Neural cell (in vitro differentiated cells): ENCODE data around the gene POC5.
"Not testable (repeated sequence)": the region's sequence is repeated elsewhere in the genome, so short reads cannot be mapped to it uniquely, and the experiment has no call there.

ENCODE experiments used
- CTCF ChIP-seq: fragments of 450-650 bp; IDR thresholded peaks from 2 replicates; pipeline ENCODE4 v1.5.1; 2014; ENCODE audit warnings: antibody characterized with exemption, mild to moderate bottlenecking, moderate library complexity; ENCODE audit not compliant: poor library complexity, severe bottlenecking
- POLR2AphosphoS5 ChIP-seq: IDR thresholded peaks from 2 replicates; pipeline ENCODE4 v1.6.1; 2012
- REST ChIP-seq: IDR thresholded peaks from 2 replicates; pipeline ENCODE4 v1.6.1; 2012; ENCODE audit warnings: borderline replicate concordance

- TF ChIP-seq POLR2AphosphoS5, CTCF, REST: not testable (repeated sequence)
Measured at GRCh38 chr5:75726224-75726623, 9.0 kb upstream of the POC5 start.
